Right renal pelvis (tissue), 4 donors: ENCODE results near the gene ZMYM4. TPM values are rescaled to one million over a fixed set of nuclear protein-coding genes. Genes with fewer than 3 reads are reported as not detected.
A peak's percentile ranks its signal among the peaks of the same experiment; 100 is the strongest.
"Not testable (repeated sequence)": the region's sequence is repeated elsewhere in the genome, so short reads cannot be mapped to it uniquely, and the experiment has no call there.

ENCODE experiments used
- DNase-seq, 4 donors: peaks; one replicate each; pipeline ENCODE4 v3.0.0-alpha.2; 2013; ENCODE audit warnings: low read depth in 4 of 4, low spot score in 3 of 4, missing footprints in 1 of 4
- polyA plus RNA-seq, 4 donors: library from polyadenylated mRNA; unstranded; fragments of 120-200 nt; gene quantifications; one replicate each; pipeline ENCODE4 v1.2.1, GENCODE V29; 2013; ENCODE audit not compliant: insufficient read length in 4 of 4

ZMYM4 gene
- polyA plus RNA-seq, 4 donors: 64.0 to 80.3 (median 77.3) TPM

GRCh38 chr1:35448344-35448801, 179.9 kb downstream of the ZMYM4 start:
- DNase-seq: no peak

- DNase-seq: no peak
Observed at GRCh38 chr1:35449334-35450008, 181.0 kb downstream of the ZMYM4 start.

GRCh38 chr1:35451125-35451528, 182.6 kb downstream of the ZMYM4 start:
- peak; percentile 47 to 60 (median 50) for DNase-seq

- DNase-seq: no peak
Observed at GRCh38 chr1:35452106-35452774, 183.7 kb downstream of the ZMYM4 start.

GRCh38 chr1:35453031-35453430, 184.5 kb downstream of the ZMYM4 start:
- peak in 2 of 4 donors; percentile 5 to 15 for DNase-seq

GRCh38 chr1:35454176-35454575, 185.7 kb downstream of the ZMYM4 start:
- DNase-seq: no peak

- no peak for DNase-seq
Observed at GRCh38 chr1:35454616-35455015, 186.1 kb downstream of the ZMYM4 start.

- no peak for DNase-seq
Observed at GRCh38 chr1:35460796-35461195, 192.3 kb downstream of the ZMYM4 start.

GRCh38 chr1:35461966-35462651, 193.6 kb downstream of the ZMYM4 start:
- no peak for DNase-seq

- DNase-seq: no peak
Observed at GRCh38 chr1:35463232-35463631, 194.7 kb downstream of the ZMYM4 start.

- DNase-seq: not testable (repeated sequence)
Observed at GRCh38 chr1:35463749-35464148, 195.2 kb downstream of the ZMYM4 start.

GRCh38 chr1:35466120-35466519, 197.6 kb downstream of the ZMYM4 start:
- no peak for DNase-seq

- DNase-seq: no peak
Observed at GRCh38 chr1:35470977-35471613, 202.6 kb downstream of the ZMYM4 start.

Other genes with a start within 250 kb of the ZMYM4 start
- gene ZMYM6, start 236.8 kb upstream of the ZMYM4 start, polyA plus RNA-seq: 10 to 100 TPM; 15.9 to 24.4 (median 20.3) TPM
- 10 to 100 TPM; 15.2 to 19.9 (median 18.1) TPM for gene ZMYM1, start 189.3 kb upstream of the ZMYM4 start, polyA plus RNA-seq
- gene SFPQ, start 75.6 kb upstream of the ZMYM4 start, polyA plus RNA-seq: 100 to 1,000 TPM; 539 to 756 (median 631) TPM